ENCODE measurements around the gene HLF.

DNA sequence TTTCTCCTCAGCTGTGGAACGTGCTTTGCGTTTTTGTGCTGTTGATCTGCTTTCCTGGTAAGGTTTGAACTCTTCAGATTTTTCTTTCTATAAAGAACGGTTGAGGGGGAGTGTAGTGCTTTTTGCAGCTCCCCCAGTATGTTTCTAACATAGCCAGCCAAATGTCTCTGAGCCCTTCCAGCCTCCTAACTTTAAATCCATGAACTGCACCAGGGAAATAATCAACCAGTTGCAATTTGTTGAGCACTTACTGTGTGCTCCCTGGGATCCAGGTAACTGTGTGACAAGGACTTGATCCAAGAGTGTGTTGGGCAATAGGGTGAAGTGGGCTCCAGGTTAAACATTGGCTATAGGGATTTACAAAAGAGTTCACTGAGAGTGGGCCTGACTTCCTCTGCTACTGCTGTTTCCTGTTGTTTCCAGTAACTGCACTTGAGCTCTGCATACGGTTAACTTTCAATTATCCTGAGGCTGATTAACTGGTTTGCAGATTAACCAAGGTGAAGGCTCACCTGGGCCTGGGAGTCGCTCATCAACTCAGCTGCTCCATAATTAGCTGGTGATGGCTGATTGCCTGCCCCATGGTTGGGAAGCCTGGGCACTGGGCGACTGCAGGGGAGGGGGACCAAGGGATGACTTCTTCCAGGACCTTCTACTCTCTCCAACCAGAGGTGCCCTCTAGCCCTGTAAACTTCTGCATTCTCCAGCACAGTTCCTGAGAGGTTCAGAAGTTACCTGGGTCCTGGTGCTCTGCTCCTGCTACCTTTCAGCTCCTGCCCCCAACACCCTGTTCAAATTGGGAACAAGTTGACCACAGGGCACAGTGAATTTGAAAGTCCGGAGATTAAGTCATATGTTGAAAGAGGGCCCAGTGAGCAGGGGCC lies 19.5 kb downstream of the HLF start:
- TF ChIP-seq, protein P1, sequence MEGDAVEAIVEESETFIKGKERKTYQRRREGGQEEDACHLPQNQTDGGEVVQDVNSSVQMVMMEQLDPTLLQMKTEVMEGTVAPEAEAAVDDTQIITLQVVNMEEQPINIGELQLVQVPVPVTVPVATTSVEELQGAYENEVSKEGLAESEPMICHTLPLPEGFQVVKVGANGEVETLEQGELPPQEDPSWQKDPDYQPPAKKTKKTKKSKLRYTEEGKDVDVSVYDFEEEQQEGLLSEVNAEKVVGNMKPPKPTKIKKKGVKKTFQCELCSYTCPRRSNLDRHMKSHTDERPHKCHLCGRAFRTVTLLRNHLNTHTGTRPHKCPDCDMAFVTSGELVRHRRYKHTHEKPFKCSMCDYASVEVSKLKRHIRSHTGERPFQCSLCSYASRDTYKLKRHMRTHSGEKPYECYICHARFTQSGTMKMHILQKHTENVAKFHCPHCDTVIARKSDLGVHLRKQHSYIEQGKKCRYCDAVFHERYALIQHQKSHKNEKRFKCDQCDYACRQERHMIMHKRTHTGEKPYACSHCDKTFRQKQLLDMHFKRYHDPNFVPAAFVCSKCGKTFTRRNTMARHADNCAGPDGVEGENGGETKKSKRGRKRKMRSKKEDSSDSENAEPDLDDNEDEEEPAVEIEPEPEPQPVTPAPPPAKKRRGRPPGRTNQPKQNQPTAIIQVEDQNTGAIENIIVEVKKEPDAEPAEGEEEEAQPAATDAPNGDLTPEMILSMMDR (IDR thresholded peaks at IDR 0.05): no peak
- TF ChIP-seq POLR2A (IDR thresholded peaks at IDR 0.05): no peak

All from vagina (tissue), 2 donors.